NOMO-1 treated with dmso at 0.1 percent for 144 hours (cell line): ENCODE data around the gene SLC25A34.
A peak's percentile ranks its signal among the peaks of the same experiment; 100 is the strongest.
"Not testable (repeated sequence)": the region's sequence is repeated elsewhere in the genome, so short reads cannot be mapped to it uniquely, and the experiment has no call there.

Experiments
- DNase-seq: peaks from one replicate; lab custom pipeline; 2025; ENCODE audit not compliant: unreplicated experiment; lab: John Stamatoyannopoulos, UW

The SLC25A34 gene

DNA sequence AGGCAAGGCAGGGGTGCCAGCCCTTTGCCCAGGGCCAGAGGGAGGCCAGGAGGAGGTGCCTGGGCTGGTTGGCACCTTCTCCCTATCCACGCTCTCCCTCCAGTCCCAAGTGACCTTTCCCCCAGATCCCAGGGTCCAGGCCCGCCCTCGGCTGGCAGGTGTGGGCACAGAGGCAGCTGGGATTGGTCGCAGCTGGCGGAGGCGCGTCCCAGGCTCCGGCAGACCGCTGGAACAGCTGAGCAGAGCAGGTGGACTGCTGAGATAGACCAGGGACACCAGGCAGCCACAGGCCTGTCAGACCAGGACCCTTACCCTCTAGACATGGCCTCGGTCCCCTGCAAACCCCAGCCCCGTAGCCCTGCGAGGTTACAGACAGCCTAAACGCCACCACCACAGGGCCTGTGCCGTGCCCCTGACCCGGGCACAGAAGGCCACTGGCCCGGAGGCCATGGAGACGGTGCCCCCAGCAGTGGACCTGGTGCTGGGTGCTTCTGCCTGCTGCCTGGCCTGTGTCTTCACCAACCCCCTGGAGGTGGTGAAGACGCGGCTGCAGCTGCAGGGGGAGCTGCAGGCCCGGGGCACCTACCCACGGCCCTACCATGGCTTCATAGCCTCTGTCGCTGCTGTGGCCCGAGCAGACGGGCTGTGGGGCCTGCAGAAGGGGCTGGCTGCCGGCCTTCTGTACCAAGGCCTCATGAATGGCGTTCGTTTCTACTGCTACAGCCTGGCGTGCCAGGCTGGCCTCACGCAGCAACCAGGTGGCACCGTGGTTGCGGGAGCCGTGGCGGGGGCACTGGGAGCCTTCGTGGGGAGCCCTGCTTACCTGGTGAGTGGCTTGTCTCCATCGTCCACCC lies at the start of gene SLC25A34:
TSS of gene SLC25A34 (plus strand) at position 221 of the 854 bp plus-strand sequence. CDS start at position 449, 228 bp downstream.
- DNase-seq = no peak

DNA sequence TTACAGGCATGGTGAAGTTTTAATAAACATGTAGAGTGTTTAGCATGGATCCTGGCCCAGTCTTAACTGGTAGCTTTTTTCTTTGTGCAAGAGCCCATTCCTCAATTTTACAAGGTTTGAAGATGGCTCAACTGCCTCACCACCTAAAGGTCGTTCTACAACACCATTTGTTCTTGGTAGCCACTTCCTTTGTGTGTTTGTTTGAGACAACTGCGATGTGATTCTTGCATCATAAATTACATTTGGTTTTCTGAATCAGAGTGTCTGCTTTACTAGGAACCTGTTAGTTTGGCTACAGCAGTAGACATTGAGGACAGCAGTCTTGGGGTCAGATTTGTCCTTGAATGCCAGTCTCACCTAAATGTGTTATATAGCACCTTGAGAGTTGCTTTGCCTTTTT lies 48.6 kb upstream of the SLC25A34 start:
- DNase-seq = no peak

GRCh38 chr1:15690317-15690716 lies 45.7 kb upstream of the SLC25A34 start:
- DNase-seq = no peak

DNA sequence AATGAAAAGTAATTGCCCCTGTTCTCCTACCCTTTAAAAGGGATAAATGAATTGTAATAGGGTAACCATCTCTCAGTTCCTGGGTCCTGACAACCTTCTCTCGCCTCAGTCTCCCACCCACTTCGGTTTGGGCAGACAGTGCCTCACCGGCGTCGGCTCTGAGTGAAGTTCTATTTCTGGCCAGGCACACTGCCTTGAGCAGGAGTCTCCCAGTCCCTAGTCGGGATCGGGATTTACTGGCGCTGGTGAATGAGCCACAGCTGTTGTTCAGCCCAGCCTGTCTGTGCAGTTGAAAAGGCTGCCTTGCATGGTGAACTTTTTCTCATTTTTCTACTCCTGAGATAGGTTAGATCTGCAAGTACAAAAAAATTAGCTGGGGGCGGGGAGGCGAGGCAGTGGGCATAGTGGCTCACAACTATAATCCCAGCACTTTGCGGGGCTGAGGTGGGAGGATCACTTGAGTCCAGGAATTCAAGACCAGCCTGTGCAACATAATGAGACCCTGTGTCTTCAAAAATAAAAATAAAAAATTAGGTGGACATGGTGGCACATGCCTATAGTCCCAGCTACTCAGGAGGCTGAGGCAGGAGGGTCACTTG lies 44.5 kb upstream of the SLC25A34 start:
- DNase-seq = no peak

- DNase-seq = no peak
Observed at GRCh38 chr1:15692121-15692682, 43.9 kb upstream of the SLC25A34 start.

DNA sequence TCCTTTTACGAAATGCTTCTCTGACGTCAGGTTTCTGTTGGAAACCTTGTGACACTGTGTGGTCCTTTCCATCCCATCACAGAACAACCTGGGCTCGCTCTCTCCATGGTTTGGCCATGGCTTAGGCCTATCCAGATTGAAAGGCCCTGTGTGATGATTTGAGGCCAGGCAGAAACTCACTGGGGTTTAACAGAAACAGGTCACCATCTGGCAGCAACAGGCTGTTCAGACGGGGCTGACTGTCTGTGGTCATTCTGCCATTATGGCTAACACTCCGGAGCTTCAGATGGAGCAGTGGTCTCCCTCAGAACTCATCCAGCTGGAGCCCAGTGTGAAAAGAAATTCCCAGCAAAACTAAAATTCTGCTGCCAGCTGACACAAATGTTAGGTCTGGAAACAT lies 42.7 kb upstream of the SLC25A34 start:
- DNase-seq = no peak

GRCh38 chr1:15696956-15697521 lies 39.0 kb upstream of the SLC25A34 start:
- peak; percentile 78 for DNase-seq

DNA sequence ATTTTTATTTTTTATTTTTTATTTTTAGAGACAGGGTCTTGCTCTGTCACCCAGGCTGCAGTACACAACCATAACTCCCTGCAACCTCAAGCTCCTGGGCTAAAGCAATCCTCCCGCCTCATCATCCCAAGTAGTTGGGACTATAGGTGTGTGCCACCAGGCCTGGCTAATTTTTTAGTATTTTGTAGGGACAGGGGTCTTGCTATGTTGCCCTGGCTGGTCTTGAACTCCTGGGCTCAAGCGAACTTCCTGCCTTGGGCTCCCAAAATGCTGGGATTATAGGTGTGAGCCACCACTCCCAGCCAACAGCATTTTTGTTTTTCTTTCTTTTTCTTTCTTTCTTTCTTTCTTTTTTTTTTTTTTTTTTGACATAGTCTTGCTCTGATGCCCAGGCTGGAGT lies 37.9 kb upstream of the SLC25A34 start:
- no peak for DNase-seq

GRCh38 chr1:15699321-15699720 lies 36.7 kb upstream of the SLC25A34 start:
- DNase-seq = not testable (repeated sequence)

GRCh38 chr1:15700508-15700907 lies 35.5 kb upstream of the SLC25A34 start:
- no peak for DNase-seq

DNA sequence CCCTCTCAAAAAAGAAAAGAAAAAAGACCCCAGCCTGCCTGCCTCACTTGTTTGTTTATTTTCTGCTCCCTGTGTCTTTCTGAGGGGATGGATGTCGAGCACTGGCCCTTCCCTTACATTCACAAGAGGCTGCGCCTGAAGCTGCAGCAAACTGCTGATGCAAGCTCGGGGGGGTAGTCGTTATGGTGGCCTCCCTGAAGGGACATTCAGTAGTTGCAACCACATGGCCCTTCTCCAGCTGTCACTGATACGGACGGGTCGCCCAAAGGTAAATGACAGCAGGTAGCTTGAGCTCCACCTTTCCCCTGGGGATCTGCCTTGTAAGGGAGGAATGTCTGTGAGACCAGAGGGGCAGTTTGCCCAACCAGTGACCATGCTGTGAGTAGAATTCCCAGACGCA lies 34.3 kb upstream of the SLC25A34 start:
- DNase-seq = no peak

GRCh38 chr1:15702722-15703550 lies 33.1 kb upstream of the SLC25A34 start:
- no peak for DNase-seq

- DNase-seq = no peak
Observed at GRCh38 chr1:15703562-15703961, 32.5 kb upstream of the SLC25A34 start.

DNA sequence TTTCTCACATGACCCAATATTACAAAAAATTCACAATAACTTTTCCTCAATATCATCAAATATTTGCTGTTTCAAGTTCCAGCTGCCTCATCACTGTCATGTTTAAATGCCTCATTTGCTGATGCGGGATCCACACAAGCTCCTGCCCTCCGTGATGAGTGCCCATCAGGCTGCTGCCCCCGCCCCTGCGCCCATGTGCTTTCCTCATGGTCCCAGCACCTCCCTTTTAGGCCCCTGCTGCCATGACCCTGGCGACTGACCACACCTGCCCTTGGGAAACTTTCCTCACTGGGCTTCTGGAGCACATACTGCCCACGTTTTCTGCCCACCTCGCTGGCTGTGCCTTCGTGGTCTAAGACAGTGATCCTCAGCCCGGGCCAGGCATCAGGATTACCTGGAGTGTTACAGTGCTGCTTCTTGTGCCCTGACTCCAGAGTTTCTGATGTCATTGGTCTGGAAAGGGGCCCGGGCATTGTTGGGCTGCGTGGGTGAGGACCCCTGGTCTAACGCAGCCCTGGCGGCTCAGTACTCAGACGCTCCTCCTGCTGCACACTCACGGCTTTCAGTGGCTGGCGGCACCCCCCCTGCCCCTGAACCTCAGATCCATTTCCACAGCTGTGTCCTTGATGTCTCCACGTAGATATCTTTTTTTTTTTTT lies 31.4 kb upstream of the SLC25A34 start:
- no peak for DNase-seq

DNA sequence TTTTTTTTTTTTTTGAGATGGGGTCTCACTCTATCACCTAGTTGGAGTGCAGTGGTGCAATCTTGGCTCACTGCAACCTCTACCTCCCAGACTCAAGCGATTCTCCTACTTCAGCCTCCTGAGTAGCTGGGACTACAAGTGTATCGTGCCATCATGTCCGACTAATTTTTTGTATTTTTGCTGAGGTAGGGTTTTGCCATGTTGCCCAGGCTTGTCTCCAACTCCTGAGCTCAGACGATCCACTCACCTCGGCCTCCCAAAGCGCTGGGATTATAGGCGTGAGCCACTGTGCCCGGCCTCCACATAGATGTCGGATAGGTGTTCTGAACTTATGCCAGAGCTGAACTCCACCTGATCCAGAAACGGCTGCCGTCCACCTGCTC lies 30.9 kb upstream of the SLC25A34 start:
- no peak for DNase-seq

- no peak for DNase-seq
Observed at GRCh38 chr1:15706751-15707150, 29.3 kb upstream of the SLC25A34 start.

- no peak for DNase-seq
Observed at GRCh38 chr1:15707239-15707925, 28.7 kb upstream of the SLC25A34 start.

GRCh38 chr1:15708486-15709137 lies 27.4 kb upstream of the SLC25A34 start:
- DNase-seq = no peak

DNA sequence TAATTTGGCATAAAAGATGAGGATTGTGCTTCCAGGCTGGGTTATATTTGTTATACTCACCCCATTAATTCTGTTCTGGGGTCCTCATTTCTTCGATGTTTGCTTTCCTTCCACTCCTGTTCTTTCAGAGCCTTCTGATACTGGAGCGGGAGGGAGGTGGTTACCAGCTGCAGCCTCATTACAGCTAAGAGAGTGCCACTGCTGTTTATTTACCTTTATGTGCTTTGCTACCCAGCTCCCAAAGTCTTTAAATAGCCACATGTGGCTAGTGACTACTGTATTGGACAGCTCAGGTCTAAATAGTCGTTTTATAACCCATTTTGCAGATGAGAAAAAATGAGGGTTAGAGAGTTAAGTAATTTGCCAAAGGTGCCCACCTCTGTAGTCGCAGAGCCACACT lies 26.8 kb upstream of the SLC25A34 start:
- DNase-seq = no peak
